Measurements from ENCODE around the gene EHF.
A peak's percentile ranks its signal among the peaks of the same experiment; 100 is the strongest.
"Not testable (repeated sequence)": the region's sequence is repeated elsewhere in the genome, so short reads cannot be mapped to it uniquely, and the experiment has no call there.

EHF gene

GRCh38 chr11:34620820-34621792 is at the start of gene EHF:
TSS of gene EHF (plus strand) at chr11:34621093. CDS start at chr11:34642631, 21,538 bp downstream.
- no peak for DNase-seq

GRCh38 chr11:34573537-34573936 is 47.4 kb upstream of the EHF start:
- DNase-seq, result no peak

- DNase-seq, result no peak
Measured at GRCh38 chr11:34575261-34575660, 45.6 kb upstream of the EHF start.

GRCh38 chr11:34575671-34576070 is 45.2 kb upstream of the EHF start:
- no peak for DNase-seq

- no peak for DNase-seq
Measured at GRCh38 chr11:34576331-34576730, 44.6 kb upstream of the EHF start.

GRCh38 chr11:34583818-34584217 is 37.1 kb upstream of the EHF start:
- no peak for DNase-seq

GRCh38 chr11:34585304-34585734 is 35.6 kb upstream of the EHF start:
- no peak for DNase-seq

GRCh38 chr11:34585735-34586487 is 35.0 kb upstream of the EHF start:
- DNase-seq, result peak in 1 of 2 experiments; percentile 27

- no peak for DNase-seq
Measured at GRCh38 chr11:34586488-34587281, 34.2 kb upstream of the EHF start.

GRCh38 chr11:34587282-34587677 is 33.6 kb upstream of the EHF start:
- no peak for DNase-seq

GRCh38 chr11:34588023-34588422 is 32.9 kb upstream of the EHF start:
- DNase-seq, result no peak

- DNase-seq, result no peak
Measured at GRCh38 chr11:34588701-34589100, 32.2 kb upstream of the EHF start.

GRCh38 chr11:34589177-34589576 is 31.7 kb upstream of the EHF start:
- not testable (repeated sequence) for DNase-seq

GRCh38 chr11:34593085-34593484 is 27.8 kb upstream of the EHF start:
- no peak for DNase-seq

GRCh38 chr11:34594603-34595002 is 26.3 kb upstream of the EHF start:
- DNase-seq, result no peak

- DNase-seq, result no peak
Measured at GRCh38 chr11:34595391-34595790, 25.5 kb upstream of the EHF start.

GRCh38 chr11:34595960-34596644 is 24.8 kb upstream of the EHF start:
- DNase-seq, result no peak

GRCh38 chr11:34599406-34599945 is 21.4 kb upstream of the EHF start:
- no peak for DNase-seq

- no peak for DNase-seq
Measured at GRCh38 chr11:34600339-34601084, 20.4 kb upstream of the EHF start.

- no peak for DNase-seq
Measured at GRCh38 chr11:34601085-34601444, 19.8 kb upstream of the EHF start.

GRCh38 chr11:34601609-34602008 is 19.3 kb upstream of the EHF start:
- no peak for DNase-seq
